NCI-H2171 treated with DMSO at 0.1 percent for 48 hours (cell line): ENCODE measurements around the gene THOC5.

ENCODE experiments used
- DNase-seq: peaks from one replicate; lab custom pipeline; 2025; lab: John Stamatoyannopoulos, UW

The THOC5 gene

GRCh38 chr22:29473001-29473400 lies 80.6 kb downstream of the THOC5 start:
- DNase-seq = no peak

GRCh38 chr22:29470159-29470855 lies 83.2 kb downstream of the THOC5 start:
- peak; percentile 77 for DNase-seq

GRCh38 chr22:29469755-29470154 lies 83.8 kb downstream of the THOC5 start:
- no peak for DNase-seq

GRCh38 chr22:29464581-29464980 lies 89.0 kb downstream of the THOC5 start:
- DNase-seq = no peak

- DNase-seq = no peak
Observed at GRCh38 chr22:29463629-29464028, 89.9 kb downstream of the THOC5 start.

- no peak for DNase-seq
Observed at GRCh38 chr22:29461263-29461662, 92.3 kb downstream of the THOC5 start.

- no peak for DNase-seq
Observed at GRCh38 chr22:29459773-29460172, 93.8 kb downstream of the THOC5 start.

GRCh38 chr22:29458551-29458950 lies 95.0 kb downstream of the THOC5 start:
- no peak for DNase-seq

GRCh38 chr22:29457730-29458129 lies 95.8 kb downstream of the THOC5 start:
- peak; percentile 92 for DNase-seq

GRCh38 chr22:29456211-29456671 lies 97.3 kb downstream of the THOC5 start:
- no peak for DNase-seq
